ENCODE measurements around the gene TIPARP. TPM values are rescaled to one million over a fixed set of nuclear protein-coding genes. Genes with fewer than 3 reads are reported as not detected.

TIPARP gene
- total and polyA plus RNA-seq, 2 of the 8 experiments (the other 6 are each of a cell fraction or from before 2014, with no cell fraction given): 1.6 to 5.8 TPM

GRCh38 chr3:156678197-156678596, 3.8 kb downstream of the TIPARP start:
- H3K27ac ChIP-seq (ENCODE audit: low read depth, low read length): no peak overlapping the region
- no peak overlapping the region for H2BK5ac ChIP-seq (ENCODE audit: low read depth, low read length)
- WGBS, 2 experiments (ENCODE audit: extremely low coverage in 1 of 2, insufficient coverage in 1 of 2, insufficient read length in 1 of 2, insufficient replicate concordance in 2 of 2, low coverage in 1 of 2, low lambda C conversion rate in 2 of 2, missing lambda C conversion rate in 1 of 2): 91% methylated on average over 2 of the region's 2 CpGs; no CpG with 5 or more reads in 1 of the 2 experiments
- CTCF ChIA-PET (ENCODE audit: partially characterized antibody): interaction anchor here (0.6 to 1.7 kb wide), 5 partner anchors 22 to 460 kb away, joined by 3 to 9 read pairs (median 3); no protein-coding TSS in a partner anchor
- no peak overlapping the region for H2BK15ac ChIP-seq (ENCODE audit: low read length)
- no peaks in the 10 kb centered on the region; a peak in 1 of 7 replicates for H3K4me1 ChIP-seq (replicated peaks in 1 of 4; ENCODE audit: control insufficient read depth in 3 of 4, insufficient read depth in 4 of 4, low read length in 3 of 4)
- no peak overlapping the region for H4K91ac ChIP-seq (replicated peaks; ENCODE audit: insufficient read length, low read length)
- H3K9ac ChIP-seq (replicated peaks in 1 of 4; ENCODE audit: extremely low read depth in 1 of 4, low read depth in 3 of 4, low read length in 3 of 4): no peak overlapping the region
- H3K4me3 ChIP-seq (ENCODE audit: extremely low read depth in 1 of 4, insufficient read depth in 2 of 4, low read depth in 3 of 4, low read length in 4 of 4): no peak overlapping the region
- no peaks in the 10 kb centered on the region for H4K20me1 ChIP-seq (replicated peaks in 1 of 2; ENCODE audit: control insufficient read depth in 1 of 2, insufficient read depth in 2 of 2, low read length in 2 of 2)
- H3K27me3 ChIP-seq (replicated peaks in 1 of 4; ENCODE audit: control insufficient read depth in 3 of 4, extremely low read depth in 1 of 4, insufficient read depth in 3 of 4, low read length in 3 of 4): no peaks in the 10 kb centered on the region
- H3K18ac ChIP-seq (ENCODE audit: extremely low read depth, low read length): no peak overlapping the region
- no peaks in the 10 kb centered on the region for H3K9me3 ChIP-seq (ENCODE audit: insufficient read depth in 2 of 2, low read depth in 1 of 2, low read length in 1 of 2)
- H3K23ac ChIP-seq (ENCODE audit: insufficient read length): no peak overlapping the region
- DNase-seq (ENCODE audit: low read depth in 1 of 2, low spot score in 2 of 2): no peak
- H2AFZ ChIP-seq (ENCODE audit: low read length): no peak overlapping the region
- no peak overlapping the region for H3K4ac ChIP-seq (replicated peaks; ENCODE audit: insufficient read length, low read depth, low read length)
- H3K36me3 ChIP-seq (ENCODE audit: control insufficient read depth in 2 of 4, insufficient read depth in 4 of 4, low read length in 3 of 4): peaks cover 2 to 16% (median 4%) of the 10 kb centered on the region in 4 experiments; a peak in 4 of 8 replicates
- no peak overlapping the region for H4K5ac ChIP-seq (ENCODE audit: insufficient read length, low read depth, low read length)
- no peak overlapping the region for H3K14ac ChIP-seq (ENCODE audit: insufficient read length)
- H2BK12ac ChIP-seq (ENCODE audit: low read depth, low read length): no peak overlapping the region
- no peak overlapping the region for H3K4me2 ChIP-seq (ENCODE audit: insufficient read depth in 1 of 2, low read depth in 2 of 2, low read length in 2 of 2)
- H2BK20ac ChIP-seq (ENCODE audit: low read length): no peak overlapping the region
- H2AK5ac ChIP-seq (ENCODE audit: low read depth, low read length): no peak overlapping the region
- no peak overlapping the region for H2BK120ac ChIP-seq (replicated peaks; ENCODE audit: low read depth, low read length)
- no peak overlapping the region for H3K56ac ChIP-seq (replicated peaks; ENCODE audit: insufficient read length, low read depth, low read length)
- no peak for FAIRE-seq
- H3K79me1 ChIP-seq (ENCODE audit: low read depth, low read length): no peaks in the 10 kb centered on the region; the same call in 1 of the 2 replicates
- peaks cover 5% of the 10 kb centered on the region for H3K23me2 ChIP-seq (ENCODE audit: low read depth, low read length)
- POLR2A ChIA-PET (ENCODE audit: partially characterized antibody): no interaction called here
- peaks cover 0 to 44% of the 10 kb centered on the region in 2 experiments; a peak in 2 of 4 replicates for H3K79me2 ChIP-seq (ENCODE audit: control insufficient read depth in 1 of 2, insufficient read depth in 2 of 2, low read length in 2 of 2)
- H4K8ac ChIP-seq (ENCODE audit: extremely low read depth, insufficient read depth, low read length): no peak overlapping the region
- TF ChIP-seq POU5F1 (IDR thresholded peaks at IDR 0.05; ENCODE audit: low read depth, low read length) (no peak), SIX5 (IDR thresholded peaks at IDR 0.05; ENCODE audit: low read depth, low read length) (no peak), CHD2 (IDR thresholded peaks at IDR 0.05; ENCODE audit: low read length) (no peak), JUND (IDR thresholded peaks at IDR 0.05; ENCODE audit: low read length) (no peak), ATF3 (IDR thresholded peaks at IDR 0.05; ENCODE audit: insufficient read depth, low read depth, low read length) (no peak), ATF2 (IDR thresholded peaks at IDR 0.05; ENCODE audit: low read length) (no peak), EP300 (IDR thresholded peaks at IDR 0.05; ENCODE audit: borderline replicate concordance in 1 of 2, low read depth in 2 of 2, low read length in 2 of 2) (no peak), CTBP2 (IDR thresholded peaks at IDR 0.05; ENCODE audit: borderline replicate concordance, insufficient read depth, insufficient read length, low read length) (no peak), CBX5 (IDR thresholded peaks at IDR 0.05; ENCODE audit: low read depth, low read length) (no peak), SAP30 (IDR thresholded peaks at IDR 0.05; ENCODE audit: insufficient read depth, insufficient replicate concordance, low read length) (no peak)
- TF ChIP-seq, protein P1, sequence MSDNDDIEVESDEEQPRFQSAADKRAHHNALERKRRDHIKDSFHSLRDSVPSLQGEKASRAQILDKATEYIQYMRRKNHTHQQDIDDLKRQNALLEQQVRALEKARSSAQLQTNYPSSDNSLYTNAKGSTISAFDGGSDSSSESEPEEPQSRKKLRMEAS (IDR thresholded peaks at IDR 0.05): no peak
